ENCODE data around the gene CD81.

CD81 gene

GRCh38 chr11:2393111-2393868, 16.2 kb downstream of the CD81 start:
- DNase-seq (ENCODE audit: low read depth) = no peak
- TF ChIP-seq CTCF (conservative IDR thresholded peaks at IDR 0.05; ENCODE audit: low read depth, low read length) = no peak

GRCh38 chr11:2393941-2394817, 17.1 kb downstream of the CD81 start:
- TF ChIP-seq CTCF (conservative IDR thresholded peaks at IDR 0.05; ENCODE audit: low read depth, low read length) = peak; percentile 18
- DNase-seq (ENCODE audit: low read depth) = no peak
- H3K4me3 ChIP-seq (ENCODE audit: low read depth, low read length) = no peak overlapping the region

More at GRCh38 chr11:2393111-2393868, 16.2 kb downstream of the CD81 start:
- H3K4me3 ChIP-seq (ENCODE audit: low read depth, low read length) = no peak overlapping the region

- no peak for TF ChIP-seq CTCF (conservative IDR thresholded peaks at IDR 0.05; ENCODE audit: low read depth, low read length)
- H3K4me3 ChIP-seq (ENCODE audit: low read depth, low read length) = no peak overlapping the region
- no peak for DNase-seq (ENCODE audit: low read depth)
Observed at GRCh38 chr11:2394818-2395105, 17.7 kb downstream of the CD81 start.

- DNase-seq (ENCODE audit: low read depth) = no peak
- H3K4me3 ChIP-seq (ENCODE audit: low read depth, low read length) = no peak overlapping the region
- TF ChIP-seq CTCF (conservative IDR thresholded peaks at IDR 0.05; ENCODE audit: low read depth, low read length) = no peak
Observed at GRCh38 chr11:2395211-2395730, 18.2 kb downstream of the CD81 start.

- no peak for TF ChIP-seq CTCF (conservative IDR thresholded peaks at IDR 0.05; ENCODE audit: low read depth, low read length)
- H3K4me3 ChIP-seq (ENCODE audit: low read depth, low read length) = no peak overlapping the region
- DNase-seq (ENCODE audit: low read depth) = no peak
Observed at GRCh38 chr11:2395856-2396255, 18.7 kb downstream of the CD81 start.

- DNase-seq (ENCODE audit: low read depth) = no peak
- no peak overlapping the region for H3K4me3 ChIP-seq (ENCODE audit: low read depth, low read length)
- TF ChIP-seq CTCF (conservative IDR thresholded peaks at IDR 0.05; ENCODE audit: low read depth, low read length) = no peak
Observed at GRCh38 chr11:2396471-2396870, 19.4 kb downstream of the CD81 start.

Data from choroid plexus epithelial cell (primary cell).